SKM-1 treated with dmso at 0.1 percent for 144 hours (cell line): ENCODE results near the gene KCNE4.

Experiments
- DNase-seq: peaks from one replicate; lab custom pipeline; 2025; ENCODE audit not compliant: unreplicated experiment; lab: John Stamatoyannopoulos, UW

The KCNE4 gene

DNA sequence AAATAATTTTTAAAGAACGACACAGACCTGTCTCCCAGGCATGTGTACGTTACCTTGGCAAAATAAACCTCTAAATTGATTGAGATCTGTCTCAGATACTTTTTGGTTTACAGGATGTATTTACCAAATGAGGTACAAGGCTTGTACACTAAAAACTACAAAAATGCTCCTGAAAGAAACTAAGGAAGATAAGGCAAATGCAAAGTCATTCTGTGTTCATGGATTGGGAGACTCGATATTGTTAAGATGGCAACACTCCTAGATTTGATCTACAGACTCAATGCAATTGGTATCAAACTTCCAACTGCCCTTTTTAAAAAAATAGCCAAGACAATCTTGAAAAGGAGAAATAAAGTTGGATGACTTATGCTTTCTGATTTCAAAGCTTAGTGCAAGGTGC is 11.5 kb upstream of the KCNE4 start:
- no peak for DNase-seq

DNA sequence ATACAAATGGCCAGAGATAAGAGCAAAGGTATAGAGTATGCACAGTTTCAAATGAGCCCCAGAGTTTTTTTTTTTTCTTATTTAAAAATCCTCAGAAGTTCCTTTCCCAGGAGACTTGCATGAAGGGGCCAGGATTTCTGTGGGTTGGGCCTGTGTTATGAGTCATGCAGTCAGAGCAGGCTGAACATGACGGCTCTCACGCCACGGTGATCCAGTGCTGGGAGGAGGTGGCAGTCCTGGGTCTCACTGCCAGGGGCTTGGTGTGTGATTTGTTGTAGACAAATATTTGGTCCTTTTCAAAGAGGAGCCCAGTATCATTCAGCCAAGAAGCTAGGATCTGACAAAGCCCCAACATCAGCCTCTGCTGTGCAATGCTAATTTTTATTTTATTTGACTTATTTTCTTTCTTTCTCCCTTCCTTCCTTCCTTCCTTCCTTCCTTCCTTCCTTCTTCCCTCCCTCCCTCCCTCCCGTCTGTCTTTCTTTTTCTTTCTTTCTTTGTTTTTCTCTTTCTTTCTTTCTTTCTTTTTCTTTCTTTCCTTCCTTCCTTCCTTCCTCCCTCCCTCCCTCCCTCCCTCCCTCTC is 10.4 kb upstream of the KCNE4 start:
- DNase-seq = no peak

DNA sequence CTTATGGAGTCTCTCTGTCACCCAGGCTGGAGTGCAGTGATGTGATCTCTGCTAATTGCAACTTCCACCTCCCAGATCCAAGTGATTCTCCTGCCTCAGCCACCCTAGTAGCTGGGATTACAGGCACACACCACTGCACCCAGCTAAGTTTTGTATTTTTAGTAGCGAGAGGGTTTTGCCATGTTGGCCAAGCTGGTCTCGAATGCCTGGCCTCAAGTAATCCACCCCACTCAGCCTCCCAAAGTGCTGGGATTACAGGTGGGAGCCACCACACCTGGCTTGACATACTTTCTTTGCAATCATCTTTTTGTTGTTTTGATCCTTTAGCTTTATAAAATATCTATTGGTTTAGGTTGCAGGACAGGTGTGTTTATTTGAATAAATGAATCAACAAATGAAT is 9.7 kb upstream of the KCNE4 start:
- DNase-seq = no peak

DNA sequence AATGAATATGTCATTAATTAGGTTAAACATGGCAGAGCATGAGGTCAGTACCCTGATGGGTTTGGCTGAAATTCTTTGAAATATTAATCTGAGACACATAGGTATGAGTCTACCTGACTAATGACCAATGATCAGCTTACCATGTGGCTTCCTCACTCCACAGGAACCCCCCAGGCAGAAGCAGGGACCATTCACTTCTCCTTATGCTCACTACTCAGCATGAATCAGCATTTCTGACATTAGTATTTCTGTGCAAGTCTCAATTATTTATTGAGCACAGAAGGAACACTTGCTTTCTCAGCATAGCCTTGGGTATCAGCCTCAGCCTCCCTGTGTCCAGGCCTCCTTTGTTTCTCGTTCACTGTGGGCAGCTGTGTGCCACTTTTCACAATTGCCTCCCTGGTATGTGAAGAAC is 9.3 kb upstream of the KCNE4 start:
- DNase-seq = no peak

DNA sequence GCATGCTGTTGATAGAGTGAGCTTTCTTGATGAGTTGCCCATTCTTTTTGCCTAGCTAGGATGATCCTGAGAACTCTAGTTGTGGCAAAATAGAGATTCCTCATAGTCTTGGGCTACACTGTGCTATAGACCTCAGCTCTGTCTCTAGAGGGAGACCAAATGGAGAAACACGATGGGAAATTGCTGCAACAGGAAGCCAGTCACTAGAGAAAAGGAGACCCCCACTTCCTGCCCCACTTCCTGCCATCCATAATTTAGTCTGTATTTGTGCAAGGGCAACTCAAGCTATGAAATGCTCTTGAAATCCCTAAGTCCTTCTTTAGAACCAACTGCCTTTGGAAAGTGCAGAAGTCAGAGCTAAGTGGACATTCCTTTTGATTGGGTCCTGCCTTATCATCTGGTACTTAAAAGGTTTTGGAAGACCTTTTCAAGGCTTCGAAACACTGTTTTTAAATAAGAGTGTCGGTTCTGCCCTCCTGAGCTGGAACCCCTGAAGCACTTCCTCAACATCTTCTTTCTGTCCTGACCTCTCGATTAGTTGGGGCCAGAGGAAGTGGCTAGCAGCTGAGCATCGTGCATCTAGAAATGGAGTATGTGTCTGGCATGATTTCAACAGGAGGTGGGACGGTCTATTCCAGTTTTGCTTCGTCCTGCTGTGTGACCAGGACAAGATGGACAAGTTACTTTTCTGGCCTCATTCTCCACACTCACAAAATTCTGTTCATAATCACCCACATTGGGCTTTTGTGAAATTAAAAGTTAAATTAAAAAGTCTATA is 8.6 kb upstream of the KCNE4 start:
- peak; percentile 90 for DNase-seq

DNA sequence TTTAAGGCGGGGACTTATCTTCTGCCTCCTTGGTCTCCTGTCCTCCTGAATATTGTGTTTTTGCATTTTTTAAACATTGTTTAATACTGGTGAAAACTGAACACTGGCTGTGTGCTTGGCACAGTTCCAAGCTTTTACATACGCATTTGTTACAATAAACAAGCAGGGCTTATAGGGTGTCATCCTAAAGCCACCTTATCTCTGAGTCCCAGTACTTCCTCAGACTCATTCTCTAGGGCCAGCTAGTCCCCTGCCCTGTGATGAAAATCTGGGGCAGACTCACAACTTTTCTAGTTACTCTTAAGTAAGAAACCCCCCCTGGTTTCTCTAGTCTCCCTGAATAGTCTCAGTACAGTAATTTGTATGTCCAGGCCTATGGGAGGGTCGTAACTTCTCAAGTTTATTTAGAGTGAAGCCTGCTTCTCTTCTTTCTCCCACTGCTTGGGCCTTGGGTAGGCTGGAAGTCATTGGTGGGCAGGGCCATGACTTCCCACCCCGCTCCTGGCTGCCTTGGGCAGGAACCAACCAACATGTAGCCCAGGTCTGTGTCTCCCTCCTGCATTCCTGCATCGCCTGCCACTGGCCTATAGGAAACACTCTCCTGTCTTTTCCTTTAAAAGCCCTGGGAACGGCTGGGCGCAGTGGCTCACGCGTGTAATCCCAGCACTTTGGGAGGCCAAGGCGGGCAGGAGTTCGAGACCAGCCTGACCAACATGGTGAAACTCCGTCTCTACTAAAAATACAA is 7.7 kb upstream of the KCNE4 start:
- peak; percentile 45 for DNase-seq

DNA sequence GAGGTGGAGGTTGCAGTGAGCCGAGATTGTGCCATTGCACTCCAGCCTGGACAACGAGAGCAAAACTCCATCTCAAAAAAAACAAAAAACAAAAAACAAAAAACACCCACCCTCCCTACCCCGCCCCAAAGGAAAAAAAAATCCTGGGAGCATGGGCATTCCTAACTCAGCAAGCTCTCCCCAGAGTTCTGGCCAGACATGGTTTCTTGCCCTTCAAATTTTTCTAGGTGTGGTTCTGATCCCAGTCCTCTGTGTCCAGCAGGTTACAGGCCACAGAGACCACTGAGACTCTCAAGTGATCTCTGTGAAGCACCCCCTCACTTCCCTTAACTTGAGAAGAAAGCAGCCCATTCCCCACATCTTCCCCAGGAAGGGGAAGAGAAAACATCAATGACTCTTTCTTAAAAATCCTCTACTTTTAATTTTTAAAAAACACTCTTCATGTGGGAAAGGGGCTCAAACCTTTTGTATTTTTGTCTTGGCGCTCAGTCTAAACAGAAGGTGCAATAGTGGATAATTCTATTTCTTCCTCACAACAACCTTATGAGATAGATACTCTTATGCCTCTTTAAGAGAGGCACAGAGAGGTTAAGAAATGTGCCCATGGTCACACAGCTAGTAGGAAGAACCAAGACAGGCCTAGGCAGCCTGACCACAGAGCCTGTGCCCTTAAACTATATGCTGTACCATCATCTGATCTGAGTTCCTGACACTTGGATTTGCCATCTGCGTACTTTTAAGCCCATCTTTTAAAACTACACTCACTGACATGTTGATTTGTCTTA is 6.9 kb upstream of the KCNE4 start:
- DNase-seq = no peak

DNA sequence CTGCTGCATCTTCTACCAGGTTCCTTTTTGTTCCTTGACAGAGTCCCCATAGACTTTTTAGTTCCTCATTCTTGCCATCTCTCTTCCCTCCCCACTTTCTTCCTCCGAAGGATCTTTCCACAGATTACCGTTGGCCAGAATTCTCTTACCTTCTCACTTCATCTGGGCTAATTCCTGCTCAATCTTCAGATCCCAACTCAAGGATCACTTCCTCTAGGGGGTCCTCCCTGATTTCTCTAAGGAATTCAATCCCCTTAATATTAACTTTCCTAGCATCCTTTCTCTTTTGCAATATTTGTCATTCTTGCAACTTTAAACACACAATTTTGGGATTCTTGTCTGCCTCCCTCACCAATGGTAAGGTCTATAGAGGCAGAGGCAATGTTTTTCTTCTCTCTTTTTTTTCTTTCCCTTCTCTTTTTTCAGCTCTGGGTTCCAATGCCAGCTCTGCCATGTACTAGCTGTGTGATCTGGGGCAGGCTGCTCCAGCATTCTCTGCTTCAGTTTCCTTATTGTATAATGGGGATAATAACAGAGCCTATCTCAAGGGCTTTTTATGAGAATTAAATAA is 5.4 kb upstream of the KCNE4 start:
- peak; percentile 62 for DNase-seq

DNA sequence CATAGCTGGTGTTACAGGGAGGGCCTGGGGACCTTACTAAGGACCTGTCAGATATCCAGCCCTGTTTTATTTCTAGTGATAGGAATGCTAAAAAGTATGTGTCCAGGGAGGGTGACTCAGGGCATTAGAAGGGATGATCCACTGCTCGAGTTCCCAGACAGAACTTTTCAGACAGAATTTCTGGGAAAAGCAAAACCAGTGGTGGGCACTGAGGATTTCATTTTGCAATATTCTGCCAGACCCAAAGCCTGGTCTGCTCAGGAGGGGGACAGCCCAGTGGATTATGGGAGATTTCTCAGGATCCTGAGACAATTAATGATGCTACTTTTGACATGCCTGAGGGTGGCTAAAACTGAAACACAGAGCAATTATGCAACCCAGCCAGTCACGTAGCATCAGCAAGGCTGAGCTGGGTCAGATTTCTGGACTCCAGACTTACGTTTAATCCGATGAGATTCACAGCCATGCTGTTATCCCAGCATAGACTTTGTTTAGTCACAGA is 4.7 kb upstream of the KCNE4 start:
- no peak for DNase-seq

DNA sequence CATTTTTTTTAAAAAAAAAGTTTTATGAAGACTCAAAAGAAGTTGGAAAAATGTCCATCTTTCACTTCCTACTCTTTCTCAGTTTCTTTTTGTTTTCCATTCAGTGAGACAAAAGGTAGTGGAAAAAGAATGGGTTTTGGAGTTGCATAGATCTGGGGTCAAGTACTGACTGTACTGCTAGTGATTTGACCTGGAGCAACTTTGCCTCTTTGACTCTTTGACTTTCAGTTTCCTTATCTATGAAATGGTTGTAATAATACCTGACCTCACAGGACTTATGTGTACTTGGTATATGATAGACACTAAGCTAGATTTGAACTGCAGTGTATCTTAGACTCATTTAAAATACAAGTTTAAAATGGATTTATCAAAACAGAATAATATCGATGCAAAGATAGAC is 3.5 kb upstream of the KCNE4 start:
- DNase-seq = no peak

DNA sequence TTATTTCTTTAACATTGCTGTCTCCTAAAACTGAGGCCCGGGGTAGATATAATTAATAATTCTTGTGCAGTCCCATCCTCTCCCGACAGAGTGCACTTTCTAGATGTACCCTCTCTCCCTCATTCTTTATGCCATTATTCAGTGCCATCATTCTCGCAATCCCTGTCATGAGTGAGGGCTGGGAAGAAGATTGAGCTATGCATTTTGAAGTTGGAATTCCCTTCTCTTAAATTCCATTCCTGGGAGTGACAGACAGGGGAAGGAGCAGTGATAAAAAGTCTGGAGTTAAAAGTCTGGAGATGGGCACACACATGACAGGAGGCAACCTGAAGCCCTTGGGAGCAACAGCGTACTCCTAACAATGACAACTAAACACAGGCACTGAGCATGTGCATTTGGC is 2.6 kb upstream of the KCNE4 start:
- no peak for DNase-seq

DNA sequence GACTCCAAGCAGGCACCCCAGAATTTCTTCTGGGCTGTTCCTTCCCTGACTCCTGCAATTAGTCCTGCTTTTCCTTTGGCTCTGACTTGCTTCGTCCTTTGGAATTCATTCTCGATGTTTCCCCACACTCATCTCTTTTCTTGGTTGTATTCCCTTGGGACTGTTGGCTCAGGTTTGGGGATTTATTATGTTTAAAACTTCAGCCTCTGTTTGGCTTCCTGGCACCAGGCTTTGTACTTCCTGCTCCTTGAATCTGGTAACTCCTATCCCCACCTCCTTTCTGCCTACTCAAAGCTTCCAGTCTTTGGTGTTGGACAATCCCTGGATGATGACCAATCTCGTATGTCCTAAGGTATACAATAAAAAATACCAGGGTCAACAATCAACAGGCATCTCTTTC is 1.8 kb upstream of the KCNE4 start:
- DNase-seq = no peak

DNA sequence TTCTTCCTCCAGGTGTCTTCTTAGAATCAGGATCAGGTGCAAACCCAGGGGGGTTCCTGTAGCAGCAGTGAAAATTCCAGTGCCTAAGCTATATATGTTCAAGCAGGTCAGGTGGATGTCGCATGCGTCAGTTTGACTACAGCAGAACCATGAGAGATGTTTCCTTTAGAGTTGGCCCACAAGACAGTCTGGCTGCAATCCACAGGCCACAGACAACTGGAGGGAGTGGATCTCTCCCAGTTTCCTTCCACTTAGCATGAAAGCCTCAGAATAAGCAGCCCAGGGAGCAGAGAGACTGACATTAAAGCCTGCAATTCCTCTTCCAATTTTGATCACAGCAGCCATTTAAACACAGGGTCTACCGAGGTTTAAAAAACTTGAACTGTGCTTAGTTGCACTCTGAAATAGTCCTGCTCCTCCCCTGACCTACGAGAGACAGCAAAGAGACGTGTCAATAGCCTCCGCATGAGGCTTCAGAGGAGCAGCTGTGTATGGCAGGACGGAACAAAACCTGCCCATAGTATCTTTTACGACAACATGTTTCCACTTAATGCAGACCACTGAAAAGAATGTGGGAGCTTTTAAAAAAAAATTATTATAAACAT is 988 bp upstream of the KCNE4 start:
- DNase-seq = no peak

DNA sequence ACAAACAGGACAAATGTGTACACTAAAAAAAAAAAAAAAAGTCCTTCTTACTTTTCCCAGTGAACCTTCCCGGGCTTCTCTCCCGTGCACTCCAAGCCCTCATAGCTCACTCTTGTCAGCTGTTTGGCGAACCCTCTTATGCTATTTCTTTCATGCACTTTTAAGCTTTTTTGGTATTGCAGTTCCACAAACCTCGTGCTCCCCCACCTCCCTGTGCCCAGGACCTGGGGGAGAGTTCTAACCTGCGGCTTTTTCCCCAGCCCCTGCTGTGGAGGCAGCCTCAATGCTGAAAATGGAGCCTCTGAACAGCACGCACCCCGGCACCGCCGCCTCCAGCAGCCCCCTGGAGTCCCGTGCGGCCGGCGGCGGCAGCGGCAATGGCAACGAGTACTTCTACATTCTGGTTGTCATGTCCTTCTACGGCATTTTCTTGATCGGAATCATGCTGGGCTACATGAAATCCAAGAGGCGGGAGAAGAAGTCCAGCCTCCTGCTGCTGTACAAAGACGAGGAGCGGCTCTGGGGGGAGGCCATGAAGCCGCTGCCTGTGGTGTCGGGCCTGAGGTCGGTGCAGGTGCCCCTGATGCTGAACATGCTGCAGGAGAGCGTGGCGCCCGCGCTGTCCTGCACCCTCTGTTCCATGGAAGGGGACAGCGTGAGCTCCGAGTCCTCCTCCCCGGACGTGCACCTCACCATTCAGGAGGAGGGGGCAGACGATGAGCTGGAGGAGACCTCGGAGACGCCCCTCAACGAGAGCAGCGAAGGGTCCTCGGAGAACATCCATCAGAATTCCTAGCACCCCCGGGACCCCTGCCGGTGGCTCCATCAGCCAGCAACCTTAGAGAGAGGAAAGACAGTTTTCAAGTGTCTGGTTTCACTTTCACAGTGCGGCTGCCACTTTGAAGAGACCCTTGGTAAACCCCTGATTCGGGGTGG is 826 bp downstream of the KCNE4 start:
- no peak for DNase-seq

DNA sequence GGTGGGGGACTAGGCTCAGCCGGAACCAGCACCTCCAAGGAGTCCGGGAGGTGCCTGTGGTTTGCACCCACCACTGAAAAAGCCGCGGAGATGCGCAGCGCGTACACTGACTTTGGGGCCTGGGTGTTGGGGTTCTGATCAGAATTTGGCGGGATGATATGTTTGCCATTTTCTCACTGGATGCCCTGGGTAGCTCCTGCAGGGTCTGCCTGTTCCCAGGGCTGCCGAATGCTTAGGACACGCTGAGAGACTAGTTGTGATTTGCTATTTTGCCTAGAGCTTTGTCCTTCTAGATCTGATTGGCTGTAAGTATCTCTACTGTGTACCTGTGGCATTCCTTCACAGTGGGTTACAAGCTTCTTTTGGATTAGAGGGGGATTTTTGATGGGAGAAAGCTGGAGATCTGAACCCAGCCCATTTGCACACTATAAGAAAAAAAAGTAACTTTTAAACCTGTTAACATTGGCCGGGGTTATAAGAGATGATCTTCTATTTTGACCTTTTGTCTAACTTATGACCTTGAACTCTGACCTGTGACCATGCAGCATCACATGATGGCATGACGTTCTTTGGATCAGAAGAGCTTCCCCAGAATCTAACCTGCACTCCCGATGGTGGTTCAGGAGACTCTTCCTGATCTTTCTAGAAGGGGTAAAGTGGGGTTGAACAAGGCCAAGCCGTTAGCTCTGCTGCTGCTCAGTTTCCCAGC is 1.6 kb downstream of the KCNE4 start:
- no peak for DNase-seq

DNA sequence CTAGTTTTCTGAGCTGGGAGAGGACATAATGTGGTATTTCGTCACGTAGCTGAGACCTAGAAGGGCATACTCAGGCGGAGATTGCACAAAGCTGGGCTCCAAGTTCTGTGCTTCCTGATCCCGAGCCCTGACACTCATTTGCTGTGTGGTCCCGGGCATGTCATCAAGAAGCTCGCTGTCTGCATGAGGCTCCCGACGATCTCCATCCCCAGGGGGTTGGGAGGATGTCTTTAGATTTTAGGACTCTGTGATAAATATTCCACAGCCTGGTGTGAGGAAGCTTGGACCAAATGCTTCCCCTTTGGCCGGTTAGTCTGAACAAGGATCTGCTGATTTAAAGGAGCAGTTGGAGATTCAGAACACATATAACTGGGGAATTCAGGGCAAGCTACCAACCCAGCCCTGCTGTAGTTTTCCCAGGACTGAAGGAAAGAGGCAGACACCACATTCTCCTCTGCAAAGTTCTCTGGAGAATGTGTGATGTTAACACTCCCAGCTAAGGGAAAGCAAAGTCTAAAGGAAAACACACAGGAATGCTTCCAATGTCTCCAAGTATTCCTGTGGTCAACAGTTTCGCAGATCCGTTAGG is 2.3 kb downstream of the KCNE4 start:
- peak; percentile 53 for DNase-seq

DNA sequence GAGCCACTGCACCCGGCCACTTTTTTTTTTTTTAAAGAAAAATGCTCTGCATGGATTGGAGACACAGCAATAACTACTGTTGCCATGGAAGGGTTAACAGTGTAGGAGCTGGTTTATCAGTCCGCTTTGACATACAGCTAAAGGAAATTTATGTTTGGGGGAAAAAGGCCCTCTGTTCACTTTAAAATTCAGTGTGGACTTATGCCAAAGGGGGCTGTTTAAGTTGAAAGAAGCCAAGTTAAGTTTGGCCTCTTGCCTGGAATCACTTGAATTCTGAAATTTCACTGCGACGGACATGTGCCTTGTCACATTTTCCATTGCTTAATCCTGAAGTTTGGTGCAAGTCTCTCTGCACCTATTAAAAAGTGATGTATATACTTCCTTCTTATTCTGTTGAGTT is 3.1 kb downstream of the KCNE4 start:
- DNase-seq = no peak

DNA sequence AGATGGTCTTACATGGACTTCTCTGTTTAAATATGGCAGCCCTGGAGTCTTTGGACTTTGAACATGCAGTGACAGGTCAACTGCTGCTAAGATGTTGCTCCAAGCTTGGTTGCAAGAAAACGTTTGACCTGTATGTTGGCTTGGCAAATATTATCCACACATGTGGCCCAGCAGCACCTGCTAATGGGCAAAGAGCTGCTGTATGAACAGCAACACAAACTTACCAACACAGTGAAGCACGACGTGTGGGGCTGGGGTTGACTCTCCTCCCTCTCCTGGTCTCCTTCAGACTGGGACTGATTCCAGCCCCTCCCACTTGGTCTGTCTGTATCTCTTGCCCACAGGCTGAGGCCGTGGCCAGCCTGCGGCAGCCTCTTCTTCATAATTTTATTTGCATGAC is 3.8 kb downstream of the KCNE4 start:
- DNase-seq = no peak
